COR-L47 (cell line): ENCODE results near the gene GAPVD1.
"Not testable (repeated sequence)": the region's sequence is repeated elsewhere in the genome, so short reads cannot be mapped to it uniquely, and the experiment has no call there.

Source experiments
- DNase-seq: peaks from one replicate; lab custom pipeline; 2025; lab: John Stamatoyannopoulos, UW

The GAPVD1 gene

GRCh38 chr9:125304273-125304672, 42.6 kb downstream of the GAPVD1 start:
- DNase-seq: no peak

GRCh38 chr9:125312411-125312810, 50.8 kb downstream of the GAPVD1 start:
- no peak for DNase-seq

GRCh38 chr9:125316359-125316758, 54.7 kb downstream of the GAPVD1 start:
- DNase-seq: not testable (repeated sequence)

GRCh38 chr9:125317704-125318103, 56.1 kb downstream of the GAPVD1 start:
- DNase-seq: no peak

GRCh38 chr9:125321496-125321895, 59.9 kb downstream of the GAPVD1 start:
- no peak for DNase-seq

- no peak for DNase-seq
Measured at GRCh38 chr9:125323615-125324014, 62.0 kb downstream of the GAPVD1 start.

GRCh38 chr9:125325826-125326225, 64.2 kb downstream of the GAPVD1 start:
- no peak for DNase-seq

- DNase-seq: no peak
Measured at GRCh38 chr9:125329978-125330377, 68.4 kb downstream of the GAPVD1 start.

GRCh38 chr9:125330587-125330986, 69.0 kb downstream of the GAPVD1 start:
- DNase-seq: no peak

GRCh38 chr9:125332527-125332926, 70.9 kb downstream of the GAPVD1 start:
- DNase-seq: no peak

- DNase-seq: no peak
Measured at GRCh38 chr9:125337236-125337635, 75.6 kb downstream of the GAPVD1 start.

- no peak for DNase-seq
Measured at GRCh38 chr9:125338929-125339328, 77.3 kb downstream of the GAPVD1 start.

- no peak for DNase-seq
Measured at GRCh38 chr9:125341566-125341965, 79.9 kb downstream of the GAPVD1 start.

GRCh38 chr9:125343518-125344275, 82.1 kb downstream of the GAPVD1 start:
- DNase-seq: peak; percentile 76

- no peak for DNase-seq
Measured at GRCh38 chr9:125346080-125346732, 84.6 kb downstream of the GAPVD1 start.

GRCh38 chr9:125355601-125356000, 94.0 kb downstream of the GAPVD1 start:
- no peak for DNase-seq

GRCh38 chr9:125356032-125356431, 94.4 kb downstream of the GAPVD1 start:
- DNase-seq: no peak

GRCh38 chr9:125359011-125359410, 97.4 kb downstream of the GAPVD1 start:
- no peak for DNase-seq

- no peak for DNase-seq
Measured at GRCh38 chr9:125360601-125361000, 99.0 kb downstream of the GAPVD1 start.

- no peak for DNase-seq
Measured at GRCh38 chr9:125361837-125362531, 100.4 kb downstream of the GAPVD1 start.

GRCh38 chr9:125366676-125367075, 105.0 kb downstream of the GAPVD1 start:
- no peak for DNase-seq

- no peak for DNase-seq
Measured at GRCh38 chr9:125370786-125371185, 109.2 kb downstream of the GAPVD1 start.
